IPS DF 4.7 (cell line): ENCODE measurements around the gene ZNF487.
"Not testable (repeated sequence)": the region's sequence is repeated elsewhere in the genome, so short reads cannot be mapped to it uniquely, and the experiment has no call there.

Experiments used
- DNase-seq: peaks from one replicate; pipeline ENCODE4 v3.0.0-alpha.2; 2013; ENCODE audit warnings: low spot score; ENCODE audit errors: extremely low read depth

Gene ZNF487

DNA sequence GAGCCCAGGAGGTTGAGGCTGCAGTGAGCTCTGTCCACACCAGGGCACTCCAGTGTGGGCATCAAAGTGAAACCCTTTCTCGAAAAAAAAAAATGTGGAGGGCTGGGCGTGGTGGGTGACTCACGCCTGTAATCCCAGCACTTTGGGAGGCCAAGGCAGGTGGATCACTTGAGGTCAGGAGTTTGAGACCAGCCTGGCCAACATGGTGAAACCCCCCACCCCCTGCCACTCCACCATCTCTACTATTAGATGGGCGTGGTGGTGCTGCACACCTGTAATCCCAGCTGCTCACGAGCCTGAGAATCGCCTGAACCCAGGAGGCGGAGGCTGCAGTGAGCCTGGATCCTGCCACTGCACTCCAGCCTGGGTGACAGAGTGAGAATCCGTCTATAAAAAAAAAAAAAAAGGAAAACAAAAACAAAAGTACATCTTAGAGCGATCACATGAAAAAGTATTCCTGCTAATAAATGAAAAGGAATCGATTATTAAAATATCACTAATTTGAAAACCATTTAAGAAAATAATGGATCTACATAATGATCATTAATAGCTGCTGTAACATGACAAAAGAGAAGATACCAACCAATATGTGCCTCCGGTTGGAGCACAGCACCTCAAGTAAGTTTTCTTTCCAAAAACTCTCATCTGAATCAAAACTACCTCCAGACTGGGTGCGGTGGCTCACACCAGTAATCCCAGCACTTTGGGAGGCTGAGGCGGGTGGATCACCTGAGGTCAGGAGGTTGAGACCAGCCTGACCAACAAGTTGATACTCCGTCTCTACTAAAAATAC, 32.8 kb upstream of the ZNF487 start:
- DNase-seq: no peak

DNA sequence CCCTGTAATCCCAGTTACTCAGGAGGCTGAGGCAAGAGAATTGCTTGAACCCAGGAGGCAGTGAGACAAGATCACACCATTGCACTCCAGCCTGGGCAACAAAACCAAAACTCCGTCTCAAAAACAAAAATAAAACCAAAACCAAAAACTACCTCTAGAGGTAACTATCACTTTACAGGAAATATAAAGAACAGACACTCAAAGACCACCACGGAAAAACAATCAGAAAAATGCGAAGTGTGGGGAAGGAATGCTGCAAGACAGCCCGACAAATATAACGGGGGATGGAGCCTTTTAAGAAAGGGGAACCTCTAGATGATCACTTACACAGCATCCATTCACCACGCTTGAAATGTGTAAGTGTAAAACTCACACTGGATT, 32.2 kb upstream of the ZNF487 start:
- no peak for DNase-seq

GRCh38 chr10:43407148-43407575, 29.7 kb upstream of the ZNF487 start:
- no peak for DNase-seq

- DNase-seq: no peak
Observed at GRCh38 chr10:43407576-43408330, 29.2 kb upstream of the ZNF487 start.

DNA sequence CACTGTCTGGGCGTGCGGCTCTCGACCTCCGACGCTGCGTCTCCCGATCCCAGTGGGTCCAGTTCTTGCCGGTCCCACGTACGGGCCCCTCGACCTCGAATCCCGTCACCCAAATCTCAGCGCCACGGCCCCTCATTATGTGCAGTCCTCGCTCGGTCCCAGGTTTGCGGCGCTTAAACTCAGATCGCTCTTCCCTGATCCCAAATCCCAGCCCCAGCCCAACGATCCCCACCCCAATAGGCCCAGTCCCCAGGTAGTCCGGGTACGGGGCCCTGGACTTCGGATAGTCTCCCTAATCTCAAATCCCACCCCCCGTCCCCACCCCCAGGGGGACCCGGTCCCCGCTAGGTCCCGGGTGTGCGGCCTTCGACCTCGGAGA, 28.6 kb upstream of the ZNF487 start:
- no peak for DNase-seq

DNA sequence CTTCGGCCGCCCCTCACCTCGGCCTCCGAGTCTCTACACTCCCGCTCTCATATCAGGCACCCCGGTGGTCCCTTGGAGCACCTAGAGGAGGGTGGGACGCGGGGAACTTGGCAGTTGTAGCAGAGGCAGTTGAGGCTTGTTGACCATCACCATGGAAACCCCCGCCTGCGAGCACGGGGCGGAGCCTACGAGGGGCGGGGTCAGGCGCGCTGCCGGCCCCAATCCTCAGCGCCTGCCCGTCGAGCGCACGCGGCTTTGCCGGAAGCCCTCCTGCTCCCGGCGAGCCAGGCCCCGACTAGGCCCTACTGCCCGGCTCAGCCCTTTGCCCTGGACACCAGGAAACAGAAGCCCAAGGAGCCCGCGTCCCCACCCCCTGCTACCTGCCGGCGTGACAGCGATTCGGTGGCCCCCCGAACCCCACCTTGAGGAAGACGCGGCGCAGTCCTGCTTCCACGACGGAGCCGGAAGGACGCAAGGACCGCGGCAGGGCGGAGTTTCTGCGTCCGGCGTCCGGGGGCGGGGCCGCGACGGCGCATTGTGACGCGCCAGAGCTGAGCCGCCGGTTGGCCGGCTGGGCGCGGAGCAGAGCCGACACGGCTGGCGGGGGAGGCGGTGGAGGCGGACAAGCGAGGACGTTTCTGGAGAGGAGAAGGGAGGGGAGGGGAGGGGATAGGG, 28.1 kb upstream of the ZNF487 start, which contains the start of gene HNRNPF:
Gene HNRNPF (minus strand): TSS at position 477 of the 675 bp plus-strand sequence. CDS start 21,302 bp downstream, outside the sequence.
- DNase-seq: no peak

GRCh38 chr10:43409385-43410109, 27.4 kb upstream of the ZNF487 start:
- DNase-seq: no peak

- DNase-seq: no peak
Observed at GRCh38 chr10:43410345-43410744, 26.6 kb upstream of the ZNF487 start.

DNA sequence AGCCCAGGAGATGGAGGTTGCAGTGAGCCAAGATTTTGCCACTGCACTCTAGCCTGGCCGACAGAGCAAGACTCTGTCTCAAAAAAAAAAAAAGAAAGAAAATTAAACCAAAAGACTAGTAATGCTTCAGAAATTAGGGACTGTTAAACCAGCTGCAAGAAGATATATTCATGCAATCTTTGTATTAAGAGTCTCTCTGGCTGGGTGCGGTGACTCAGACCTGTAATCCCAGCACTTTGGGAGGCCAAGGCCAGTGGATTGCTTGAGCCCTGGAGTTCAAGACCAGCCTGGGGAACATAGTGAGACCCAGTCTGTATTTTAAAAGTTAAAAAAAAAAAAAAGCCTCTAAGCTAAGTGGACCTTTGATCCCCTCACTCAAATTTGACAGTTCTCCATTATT, 25.4 kb upstream of the ZNF487 start:
- no peak for DNase-seq

DNA sequence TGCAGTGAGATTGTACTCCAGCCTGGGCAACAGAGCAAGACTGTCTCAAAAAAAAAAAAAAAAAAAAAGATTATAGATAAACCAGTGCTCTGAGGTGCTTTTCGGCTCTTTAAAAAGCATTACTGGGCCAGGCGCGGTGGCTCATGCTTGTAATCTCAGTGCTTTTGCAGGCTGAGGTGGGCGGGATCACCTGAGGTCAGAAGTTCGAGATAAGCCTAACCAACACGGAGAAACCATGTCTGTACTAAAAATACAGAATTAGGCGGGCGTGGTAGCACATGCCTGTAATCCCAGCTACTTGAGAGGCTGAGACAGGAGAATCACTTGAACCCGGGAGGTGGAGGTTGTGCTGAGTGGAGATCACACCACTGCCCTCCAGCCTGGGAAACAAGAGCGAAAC, 21.4 kb upstream of the ZNF487 start:
- no peak for DNase-seq

- DNase-seq: no peak
Observed at GRCh38 chr10:43417950-43418768, 18.8 kb upstream of the ZNF487 start.

- DNase-seq: no peak
Observed at GRCh38 chr10:43419997-43420368, 16.9 kb upstream of the ZNF487 start.

DNA sequence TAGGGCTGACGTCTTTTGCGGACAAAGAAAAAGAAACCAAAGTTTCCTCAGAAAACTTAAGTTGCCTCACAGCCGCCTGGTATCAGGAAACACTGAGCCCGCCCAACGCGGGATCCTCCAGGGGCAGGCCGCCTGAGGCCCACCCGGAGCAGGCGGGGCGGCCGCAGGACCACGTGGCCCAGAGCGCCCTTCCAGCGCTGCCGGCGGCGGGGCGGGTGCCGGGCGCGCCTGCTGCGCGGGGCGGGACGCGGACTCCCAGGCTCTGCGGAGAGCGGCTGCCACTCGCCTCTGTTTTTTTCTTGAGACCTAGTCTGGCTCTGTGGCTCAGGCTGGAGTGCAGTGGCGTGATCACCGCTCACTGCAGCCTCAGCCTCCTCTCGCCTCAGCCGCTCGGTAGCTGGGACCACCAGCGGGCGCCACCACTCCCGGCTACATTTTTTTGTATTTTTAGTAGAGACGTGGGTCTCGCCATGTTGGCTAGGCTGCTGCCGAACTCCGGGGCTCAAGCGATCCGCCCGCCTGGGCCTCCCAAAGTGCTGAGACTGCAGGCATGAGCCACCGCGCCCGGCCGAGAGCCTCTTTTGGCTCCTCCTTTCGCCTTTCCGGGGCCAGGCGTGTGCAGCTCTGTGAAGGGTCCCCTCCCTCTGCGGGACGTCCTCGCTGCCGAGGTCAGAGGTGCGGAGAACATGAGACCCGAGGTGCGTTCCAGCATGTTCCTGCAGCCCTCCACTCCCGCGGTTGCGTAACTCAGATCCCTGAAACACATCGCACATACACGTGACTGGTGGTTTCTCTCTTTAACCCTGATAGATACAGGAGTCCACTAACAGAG, 16.3 kb upstream of the ZNF487 start:
- DNase-seq: no peak

- DNase-seq: no peak
Observed at GRCh38 chr10:43421201-43421507, 15.8 kb upstream of the ZNF487 start.

DNA sequence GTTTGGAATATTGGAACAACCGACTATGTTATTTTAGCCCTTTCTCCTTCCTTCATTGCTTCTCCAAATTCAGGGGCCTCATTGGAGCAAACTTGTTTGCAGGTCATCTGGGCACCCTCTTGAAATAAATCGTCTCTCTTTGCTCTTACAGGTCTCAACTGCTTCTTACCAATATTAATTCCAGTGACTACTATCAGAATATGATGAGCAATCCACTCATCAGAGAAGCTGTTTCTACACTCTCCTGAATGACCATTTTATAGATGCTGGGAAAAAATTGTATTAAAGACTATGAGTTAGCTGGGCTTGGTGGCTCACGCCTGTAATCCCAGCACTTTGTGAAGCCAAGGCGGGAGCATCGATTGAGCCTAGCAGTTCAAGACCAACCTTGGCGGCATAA, 15.4 kb upstream of the ZNF487 start:
- DNase-seq: no peak

GRCh38 chr10:43421944-43422343, 15.0 kb upstream of the ZNF487 start:
- DNase-seq: not testable (repeated sequence)

DNA sequence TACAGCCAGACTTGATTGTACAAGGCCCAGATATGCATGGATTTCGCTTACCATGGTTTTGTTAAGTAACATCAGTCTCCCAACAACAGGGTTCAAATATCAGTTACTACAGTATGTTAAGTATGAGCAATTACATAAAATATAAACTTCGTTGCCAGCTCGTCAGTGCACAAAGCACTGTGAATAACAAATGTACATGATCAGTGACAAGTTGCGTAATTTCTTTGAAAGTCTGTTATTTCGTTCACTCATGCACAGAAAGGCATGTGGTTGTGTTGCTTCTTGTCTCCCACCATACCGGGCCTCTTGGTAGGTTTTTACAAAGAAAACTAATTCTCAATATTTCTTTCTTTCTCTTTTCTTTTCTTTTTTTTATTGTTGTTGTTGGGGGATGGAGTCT, 12.5 kb upstream of the ZNF487 start:
- no peak for DNase-seq

- not testable (repeated sequence) for DNase-seq
Observed at GRCh38 chr10:43426476-43426875, 10.4 kb upstream of the ZNF487 start.

- DNase-seq: no peak
Observed at GRCh38 chr10:43427166-43427825, 9.6 kb upstream of the ZNF487 start.
